WTC11 (cell line): ENCODE data around the gene CFAP53. TPM values are rescaled to one million over a fixed set of nuclear protein-coding genes. Genes with fewer than 3 reads are reported as not detected.

Source experiments
- ATAC-seq: fragments of 200-7000 bp; cut with Tn5 transposase; 2 replicates; pipeline ENCODE4 v1.10.0; 2021; ENCODE audit warnings: mild to moderate bottlenecking, moderate library complexity
- CTCF ChIA-PET: fragments of 300-600 bp; sonication (Branson Sonifier 250); formaldehyde crosslinking; loops from one replicate; lab custom pipeline; 2021; ENCODE audit warnings: antibody characterized with exemption; lab: Charles Lee
- POLR2A ChIA-PET: fragments of 350-600 bp; sonication (Branson Sonifier 250); formaldehyde crosslinking; loops from one replicate; lab custom pipeline; 2021; ENCODE audit warnings: antibody characterized with exemption; lab: Charles Lee
- DNase-seq: peaks from one replicate; pipeline ENCODE4 v3.0.0; 2021; ENCODE audit warnings: low spot score
- H3K27ac Mint-ChIP-seq: 2 replicates; pipeline ENCODE4 v1.8.0; 2021; ENCODE audit warnings: mixed read lengths
- H3K27me3 Mint-ChIP-seq: 2 replicates; pipeline ENCODE4 v1.8.0; 2021; ENCODE audit warnings: low read depth, mild to moderate bottlenecking, moderate library complexity, mixed read lengths
- H3K36me3 Mint-ChIP-seq: 2 replicates; pipeline ENCODE4 v1.8.0; 2021; ENCODE audit warnings: mixed read lengths
- H3K4me1 Mint-ChIP-seq: 2 replicates; pipeline ENCODE4 v1.8.0; 2022; ENCODE audit warnings: mixed read lengths
- H3K4me3 Mint-ChIP-seq: 2 replicates; pipeline ENCODE4 v1.8.0; 2021; ENCODE audit warnings: mild to moderate bottlenecking, moderate library complexity, mixed read lengths
- H3K9me3 Mint-ChIP-seq: 2 replicates; pipeline ENCODE4 v1.8.0; 2021; ENCODE audit warnings: mixed read lengths
- ATF1 ChIP-seq: sonication (generic); formaldehyde crosslinking; IDR thresholded peaks from 2 replicates; pipeline ENCODE4 v1.8.1; 2023; ENCODE audit warnings: mild to moderate bottlenecking, moderate library complexity, missing genetic modification reagents
- ATF3 ChIP-seq: sonication (generic); formaldehyde crosslinking; conservative IDR thresholded peaks from 2 replicates; pipeline ENCODE4 v1.8.1; 2022; ENCODE audit warnings: mild to moderate bottlenecking, missing genetic modification reagents
- ATF6 ChIP-seq: sonication (generic); formaldehyde crosslinking; IDR thresholded peaks from 2 replicates; pipeline ENCODE4 v1.8.1; 2023; ENCODE audit warnings: mild to moderate bottlenecking, missing genetic modification reagents
- ELF4 ChIP-seq: sonication (generic); formaldehyde crosslinking; IDR thresholded peaks from 2 replicates; pipeline ENCODE4 v1.8.1; 2022; ENCODE audit warnings: low read depth, mild to moderate bottlenecking, moderate library complexity, missing genetic modification reagents
- FOXJ3 ChIP-seq: sonication (generic); formaldehyde crosslinking; IDR thresholded peaks from 2 replicates; pipeline ENCODE4 v1.9.0; 2021; ENCODE audit warnings: missing genetic modification reagents, mild to moderate bottlenecking, borderline replicate concordance
- GRHL2 ChIP-seq: fragments of 250-450 bp; sonication (Bioruptor Pico); IDR thresholded peaks from 2 replicates; pipeline ENCODE4 v1.8.0; 2022; ENCODE audit warnings: mild to moderate bottlenecking, moderate library complexity; ENCODE audit not compliant: insufficient replicate concordance, severe bottlenecking
- GTF2I ChIP-seq: fragments of 250-450 bp; sonication (Bioruptor Pico); conservative IDR thresholded peaks from 2 replicates; pipeline ENCODE4 v1.4.0; 2021; ENCODE audit warnings: mild to moderate bottlenecking
- IRF1 ChIP-seq: sonication (generic); formaldehyde crosslinking; IDR thresholded peaks from 2 replicates; pipeline ENCODE4 v1.8.0; 2023; ENCODE audit warnings: missing genetic modification reagents
- JAZF1 ChIP-seq: fragments of 250-450 bp; sonication (Bioruptor Pico); IDR thresholded peaks from 2 replicates; pipeline ENCODE4 v1.9.0; 2021; ENCODE audit warnings: moderate library complexity, mild to moderate bottlenecking, inconsistent platforms
- NFE2L1 ChIP-seq: sonication (generic); formaldehyde crosslinking; IDR thresholded peaks from 2 replicates; pipeline ENCODE4 v1.8.1; 2023; ENCODE audit warnings: missing genetic modification reagents
- SMAD3 ChIP-seq: sonication (generic); formaldehyde crosslinking; IDR thresholded peaks from 2 replicates; pipeline ENCODE4 v1.8.0; 2022; ENCODE audit warnings: missing genetic modification reagents, mild to moderate bottlenecking, borderline replicate concordance
- SMAD4 ChIP-seq: sonication (generic); formaldehyde crosslinking; IDR thresholded peaks from 2 replicates; pipeline ENCODE4 v1.8.0; 2022; ENCODE audit warnings: mild to moderate bottlenecking, missing genetic modification reagents
- STAT6 ChIP-seq: sonication (generic); formaldehyde crosslinking; conservative IDR thresholded peaks from 2 replicates; pipeline ENCODE4 v1.8.1; 2023; ENCODE audit warnings: mild to moderate bottlenecking, low read depth, missing genetic modification reagents, moderate library complexity
- ZNF121 ChIP-seq: sonication (generic); formaldehyde crosslinking; IDR thresholded peaks from 2 replicates; pipeline ENCODE4 v1.8.0; 2023; ENCODE audit warnings: missing genetic modification reagents
- ZNF263 ChIP-seq: sonication (generic); formaldehyde crosslinking; IDR thresholded peaks from 2 replicates; pipeline ENCODE4 v1.8.1; 2022; ENCODE audit warnings: low read depth, mild to moderate bottlenecking, moderate library complexity, missing genetic modification reagents
- ZNF416 ChIP-seq: fragments of 250-450 bp; sonication (Bioruptor Pico); IDR thresholded peaks from 2 replicates; pipeline ENCODE4 v1.9.0; 2021; ENCODE audit warnings: mild to moderate bottlenecking, inconsistent platforms
- total RNA-seq: library from RNA; stranded (reverse); gene quantifications from 3 replicates; pipeline ENCODE4 v1.2.3, GENCODE V29; 2021
- TF ChIP-seq, protein P1 (sequence below): fragments of 250-450 bp; sonication (Bioruptor Pico); IDR thresholded peaks from 2 replicates; pipeline ENCODE4 v1.8.0; 2021; ENCODE audit warnings: mild to moderate bottlenecking
- TF ChIP-seq, protein P2 (sequence below): sonication (generic); formaldehyde crosslinking; IDR thresholded peaks from 2 replicates; pipeline ENCODE4 v1.8.1; 2022; ENCODE audit warnings: mild to moderate bottlenecking, missing genetic modification reagents, moderate library complexity, borderline replicate concordance

Gene CFAP53
- total RNA-seq, 1 experiment from 2014 or later, result 0.26 TPM

DNA sequence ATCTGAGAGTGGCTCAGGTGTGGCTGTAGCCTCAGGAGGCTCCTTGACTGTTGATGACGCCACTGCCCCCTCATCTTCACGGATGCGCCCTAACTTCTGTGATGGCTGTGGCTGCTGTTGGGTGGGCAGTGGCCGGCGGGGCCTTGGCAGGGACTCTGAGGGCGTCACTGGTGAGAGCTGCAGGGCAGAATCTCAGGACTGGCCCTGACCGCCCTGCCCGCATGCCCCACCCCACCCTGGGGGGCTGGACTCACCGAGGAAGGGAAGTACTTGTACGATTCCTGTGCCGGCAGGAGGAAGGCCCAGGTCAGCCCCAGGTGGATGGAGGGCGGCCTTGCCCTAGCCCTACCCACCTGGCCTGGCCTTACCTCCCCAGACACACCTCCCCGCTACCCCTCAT, 18.8 kb upstream of the CFAP53 start:
- no peak for TF ChIP-seq ZNF121 (CRISPR knock-in tag)
- TF ChIP-seq ZNF416 (CRISPR knock-in tag), result no peak
- TF ChIP-seq SMAD4 (CRISPR knock-in tag), result no peak
- no peak overlapping the region for H3K27ac Mint-ChIP-seq
- POLR2A ChIA-PET, result no interaction called here

DNA sequence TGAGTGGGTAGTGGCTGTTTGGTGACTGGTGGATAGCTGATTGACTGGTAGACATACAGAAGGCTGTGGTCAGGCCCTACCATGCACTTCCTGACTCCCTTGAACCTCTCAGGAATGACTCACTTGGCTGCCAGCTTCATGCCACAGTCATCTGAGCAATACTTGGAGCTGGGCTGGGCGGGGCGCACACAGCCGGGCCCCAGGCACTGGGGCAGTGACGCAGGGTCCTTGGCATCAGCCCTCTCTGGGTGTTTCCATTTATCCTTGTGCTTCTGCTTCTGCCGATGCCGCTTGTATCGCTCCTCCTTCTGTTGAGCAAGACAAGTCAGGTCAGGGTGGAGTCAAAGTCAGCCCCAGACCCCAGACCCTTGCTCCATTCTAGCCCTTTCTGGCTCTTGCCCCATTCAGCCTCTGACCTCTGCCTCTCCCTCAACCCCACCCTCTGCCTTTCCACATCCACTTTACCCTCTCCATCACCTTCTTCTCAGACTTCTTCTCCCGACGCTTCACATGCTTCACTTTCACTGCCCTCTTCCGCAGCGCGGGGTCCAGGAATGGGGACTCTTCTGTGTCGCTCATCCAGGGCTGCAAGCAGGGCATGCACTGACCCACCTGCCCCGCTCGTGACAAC, 18.1 kb upstream of the CFAP53 start:
- H3K36me3 Mint-ChIP-seq, result peaks cover 37% of the 10 kb centered on the region
- no peaks in the 10 kb centered on the region for H3K9me3 Mint-ChIP-seq
- no peak for DNase-seq
- no peak overlapping the region for H3K4me3 Mint-ChIP-seq
- no peaks in the 10 kb centered on the region for H3K27me3 Mint-ChIP-seq
- TF ChIP-seq SMAD3, result no peak
- no peak for TF ChIP-seq ATF3 (CRISPR knock-in tag)
- TF ChIP-seq NFE2L1 (CRISPR knock-in tag), result no peak
- TF ChIP-seq ZNF263 (CRISPR knock-in tag), result no peak
- TF ChIP-seq STAT6 (CRISPR knock-in tag), result no peak
- CTCF ChIA-PET, result no interaction called here
- H3K27ac Mint-ChIP-seq, result no peak overlapping the region
- H3K4me1 Mint-ChIP-seq, result peaks cover 27% of the 10 kb centered on the region
- ATAC-seq, result no peak
- POLR2A ChIA-PET, result no interaction called here

More for the DNA sequence above, 18.8 kb upstream of the CFAP53 start:
- ATAC-seq (no peak), DNase-seq (no peak)
- CTCF ChIA-PET, result no interaction called here
- H3K27me3 Mint-ChIP-seq, result no peaks in the 10 kb centered on the region
- peaks cover 37% of the 10 kb centered on the region for H3K36me3 Mint-ChIP-seq
- H3K4me3 Mint-ChIP-seq, result no peak overlapping the region
- peaks cover 25% of the 10 kb centered on the region for H3K4me1 Mint-ChIP-seq
- no peaks in the 10 kb centered on the region for H3K9me3 Mint-ChIP-seq

DNA sequence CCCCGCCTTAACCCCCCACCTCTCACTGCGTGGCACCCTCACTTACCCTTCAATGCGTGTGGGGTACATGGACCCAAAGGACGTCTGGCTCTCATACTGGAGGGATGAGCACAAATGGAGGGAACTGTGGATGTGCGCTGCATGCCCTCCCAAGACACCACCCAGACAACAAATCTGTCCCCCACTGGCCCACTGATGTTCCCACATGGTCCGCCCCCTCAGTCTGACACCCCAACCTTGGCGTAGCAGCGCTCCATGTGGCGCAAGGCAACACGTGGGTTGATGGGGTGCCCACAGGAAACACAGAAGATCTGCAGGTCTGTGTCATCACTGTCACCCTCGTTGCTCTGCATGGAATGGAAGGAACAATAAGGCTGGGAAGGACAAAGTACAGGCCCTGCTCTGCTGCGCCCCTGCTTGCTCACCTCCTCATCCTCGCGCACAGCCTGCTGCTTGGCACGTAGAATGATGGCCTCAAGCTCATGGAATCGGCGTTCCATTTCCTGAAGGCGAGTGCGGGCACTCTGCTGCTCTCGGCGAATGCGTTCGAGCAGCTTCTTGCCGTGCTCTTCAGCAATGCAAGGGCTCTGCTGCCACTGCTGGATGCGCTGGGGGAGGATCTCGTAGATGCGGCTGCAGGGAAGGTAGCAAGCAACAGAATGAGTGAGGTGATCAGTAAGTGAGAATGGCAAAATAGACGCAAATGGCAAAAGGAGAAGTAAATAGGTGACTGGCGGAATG, 17.3 kb upstream of the CFAP53 start:
- Mint-ChIP-seq H3K27ac (no peak overlapping the region), H3K4me1 (peaks cover 27% of the 10 kb centered on the region), H3K9me3 (no peaks in the 10 kb centered on the region), H3K27me3 (no peaks in the 10 kb centered on the region), H3K4me3 (no peak overlapping the region), H3K36me3 (peaks cover 37% of the 10 kb centered on the region)
- ChIA-PET POLR2A (no interaction called here), CTCF (interaction anchor here (1.0 kb wide), 1 partner anchor 15 kb away, joined by 3 read pairs; no protein-coding TSS in a partner anchor)
- ATAC-seq, result no peak
- TF ChIP-seq GRHL2, result no peak
- TF ChIP-seq GTF2I (CRISPR knock-in tag), result no peak
- no peak for TF ChIP-seq ATF1 (CRISPR knock-in tag)
- TF ChIP-seq SMAD4 (CRISPR knock-in tag), result no peak
- no peak for TF ChIP-seq ELF4 (CRISPR knock-in tag)
- TF ChIP-seq, protein P1, sequence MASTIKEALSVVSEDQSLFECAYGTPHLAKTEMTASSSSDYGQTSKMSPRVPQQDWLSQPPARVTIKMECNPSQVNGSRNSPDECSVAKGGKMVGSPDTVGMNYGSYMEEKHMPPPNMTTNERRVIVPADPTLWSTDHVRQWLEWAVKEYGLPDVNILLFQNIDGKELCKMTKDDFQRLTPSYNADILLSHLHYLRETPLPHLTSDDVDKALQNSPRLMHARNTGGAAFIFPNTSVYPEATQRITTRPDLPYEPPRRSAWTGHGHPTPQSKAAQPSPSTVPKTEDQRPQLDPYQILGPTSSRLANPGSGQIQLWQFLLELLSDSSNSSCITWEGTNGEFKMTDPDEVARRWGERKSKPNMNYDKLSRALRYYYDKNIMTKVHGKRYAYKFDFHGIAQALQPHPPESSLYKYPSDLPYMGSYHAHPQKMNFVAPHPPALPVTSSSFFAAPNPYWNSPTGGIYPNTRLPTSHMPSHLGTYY (CRISPR knock-in tag), result no peak
- TF ChIP-seq JAZF1 (CRISPR knock-in tag), result no peak
- TF ChIP-seq ATF6 (CRISPR knock-in tag), result no peak
- TF ChIP-seq, protein P2, sequence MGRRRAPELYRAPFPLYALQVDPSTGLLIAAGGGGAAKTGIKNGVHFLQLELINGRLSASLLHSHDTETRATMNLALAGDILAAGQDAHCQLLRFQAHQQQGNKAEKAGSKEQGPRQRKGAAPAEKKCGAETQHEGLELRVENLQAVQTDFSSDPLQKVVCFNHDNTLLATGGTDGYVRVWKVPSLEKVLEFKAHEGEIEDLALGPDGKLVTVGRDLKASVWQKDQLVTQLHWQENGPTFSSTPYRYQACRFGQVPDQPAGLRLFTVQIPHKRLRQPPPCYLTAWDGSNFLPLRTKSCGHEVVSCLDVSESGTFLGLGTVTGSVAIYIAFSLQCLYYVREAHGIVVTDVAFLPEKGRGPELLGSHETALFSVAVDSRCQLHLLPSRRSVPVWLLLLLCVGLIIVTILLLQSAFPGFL (CRISPR knock-in tag), result no peak
- TF ChIP-seq IRF1, result no peak
- no peak for TF ChIP-seq FOXJ3 (CRISPR knock-in tag)
- no peak for DNase-seq
